IMR-90 (cell line): ENCODE results near the gene GLP2R. TPM values are rescaled to one million over a fixed set of nuclear protein-coding genes. Genes with fewer than 3 reads are reported as not detected.

Source experiments
- ATAC-seq: fragments of 200-7000 bp; cut with Tn5 transposase; 2 replicates; pipeline ENCODE4 v1.9.1; 2020; ENCODE audit warnings: low read depth, mild to moderate bottlenecking, moderate library complexity
- BruUV-seq: library from RNA; stranded (reverse); fragments of 400-500 nt; replicated peaks from 2 replicates; lab custom pipeline; 2021; lab: Mats Ljungman, UMichigan
- CTCF ChIA-PET: fragments of 300-600 bp; formaldehyde crosslinking; extraction: SDS; loops from one replicate; lab custom pipeline; 2021; ENCODE audit warnings: antibody characterized with exemption; lab: Yijun Ruan, JAX
- POLR2A ChIA-PET: fragments of 300-600 bp; sonication (Branson Sonifier 250); formaldehyde crosslinking; loops from one replicate; lab custom pipeline; 2022; ENCODE audit warnings: antibody characterized with exemption; ENCODE audit not compliant: unreplicated experiment; lab: Charles Lee
- DNase-seq: peaks from one replicate; pipeline ENCODE4 v3.0.0; 2013
- H2AFZ ChIP-seq: replicated peaks from 2 replicates; pipeline ENCODE3; 2013; ENCODE audit warnings: low read length, mild to moderate bottlenecking; ENCODE audit not compliant: poor library complexity
- H2AK5ac ChIP-seq: 2 replicates; pipeline ENCODE4 v1.6.1; 2013; ENCODE audit warnings: low read depth, low read length, inconsistent platforms
- H2AK9ac ChIP-seq: replicated peaks from 2 replicates; pipeline ENCODE3; 2013; ENCODE audit warnings: mild to moderate bottlenecking, low read depth, low read length, moderate library complexity; ENCODE audit not compliant: poor library complexity
- H2BK120ac ChIP-seq: 2 replicates; pipeline ENCODE4 v1.6.1; 2013; ENCODE audit warnings: low read depth, low read length, inconsistent platforms
- H2BK15ac ChIP-seq: 3 replicates; pipeline ENCODE4 v1.6.1; 2013; ENCODE audit warnings: low read depth, low read length, inconsistent platforms
- H2BK20ac ChIP-seq: 2 replicates; pipeline ENCODE4 v1.6.1; 2013; ENCODE audit warnings: low read depth, mild to moderate bottlenecking, inconsistent platforms, low read length, moderate library complexity
- H2BK5ac ChIP-seq: 2 replicates; pipeline ENCODE4 v1.6.1; 2013; ENCODE audit warnings: mild to moderate bottlenecking, low read depth, low read length, inconsistent platforms; ENCODE audit not compliant: poor library complexity, severe bottlenecking
- H3K14ac ChIP-seq: replicated peaks from 2 replicates; pipeline ENCODE4 v1.6.1; 2013; ENCODE audit warnings: low read depth, low read length, inconsistent platforms
- H3K18ac ChIP-seq: 2 replicates; pipeline ENCODE4 v1.6.1; 2013; ENCODE audit warnings: low read depth, low read length, control low read depth
- H3K23ac ChIP-seq: 2 replicates; pipeline ENCODE4 v1.6.1; 2013; ENCODE audit warnings: low read depth, low read length, inconsistent platforms
- H3K27ac ChIP-seq: 2 replicates; pipeline ENCODE4 v1.5.1; 2013; ENCODE audit warnings: mild to moderate bottlenecking, control low read depth, low read length; ENCODE audit not compliant: insufficient read depth
- H3K27me3 ChIP-seq: 2 replicates; pipeline ENCODE4 v1.6.1; 2013; ENCODE audit warnings: low read length; ENCODE audit not compliant: control insufficient read depth, insufficient read depth
- H3K36me3 ChIP-seq: 2 replicates; pipeline ENCODE4 v1.6.1; 2013; ENCODE audit warnings: low read length, mixed read lengths; ENCODE audit not compliant: control insufficient read depth, insufficient read depth
- H3K4ac ChIP-seq: 2 replicates; pipeline ENCODE4 v1.6.1; 2013; ENCODE audit warnings: low read depth, low read length, inconsistent platforms
- H3K4me1 ChIP-seq: 2 replicates; pipeline ENCODE4 v1.6.1; 2013; ENCODE audit warnings: low read length, mixed read lengths; ENCODE audit not compliant: control insufficient read depth, insufficient read depth
- H3K4me2 ChIP-seq: 2 replicates; pipeline ENCODE4 v1.6.1; 2013; ENCODE audit warnings: low read depth, mild to moderate bottlenecking, control low read depth, low read length, moderate library complexity
- H3K4me3 ChIP-seq: 2 replicates; pipeline ENCODE4 v1.5.1; 2013; ENCODE audit warnings: low read depth, mild to moderate bottlenecking, control low read depth, low read length, moderate library complexity; ENCODE audit not compliant: insufficient read depth
- H3K56ac ChIP-seq: 2 replicates; pipeline ENCODE4 v1.6.1; 2013; ENCODE audit warnings: low read length, inconsistent platforms; ENCODE audit not compliant: insufficient read depth; ENCODE audit errors: extremely low read depth
- H3K79me1 ChIP-seq, 2 experiments: 2 replicates each; pipeline ENCODE4 v1.6.1; 2013; ENCODE audit warnings: low read length in 2 of 2, inconsistent platforms in 1 of 2, low read depth in 1 of 2
- H3K9ac ChIP-seq: 2 replicates; pipeline ENCODE4 v1.6.1; 2013; ENCODE audit warnings: low read depth, low read length, control low read depth
- H3K9me1 ChIP-seq: 2 replicates; pipeline ENCODE4 v1.6.1; 2013; ENCODE audit warnings: low read length, inconsistent platforms; ENCODE audit not compliant: insufficient read depth
- H3K9me3 ChIP-seq: 2 replicates; pipeline ENCODE4 v1.6.1; 2013; ENCODE audit warnings: low read length; ENCODE audit not compliant: control insufficient read depth, insufficient read depth
- H4K20me1 ChIP-seq: 2 replicates; pipeline ENCODE4 v1.6.1; 2013; ENCODE audit warnings: low read length, inconsistent platforms; ENCODE audit not compliant: insufficient read depth
- H4K5ac ChIP-seq: 2 replicates; pipeline ENCODE4 v1.6.1; 2013; ENCODE audit warnings: mild to moderate bottlenecking, low read depth, low read length, control low read depth
- H4K8ac ChIP-seq, 2 experiments: 2 replicates each; pipeline ENCODE4 v1.6.1; 2013; ENCODE audit warnings: low read depth in 2 of 2, low read length in 2 of 2, control low read depth in 1 of 2, inconsistent platforms in 1 of 2
- H4K91ac ChIP-seq: 2 replicates; pipeline ENCODE4 v1.6.1; 2013; ENCODE audit warnings: low read depth, low read length, inconsistent platforms; ENCODE audit not compliant: insufficient read depth
- BHLHE40 ChIP-seq: fragments of 150-350 bp; IDR thresholded peaks from 2 replicates; pipeline ENCODE4 v1.6.1; 2016; ENCODE audit warnings: mild to moderate bottlenecking, low read depth, low read length
- CEBPB ChIP-seq: IDR thresholded peaks from 2 replicates; pipeline ENCODE4 v1.6.1; 2012; ENCODE audit warnings: low read depth, low read length, improper control_type of control experiment
- CHD1 ChIP-seq: IDR thresholded peaks from 2 replicates; pipeline ENCODE4 v1.6.1; 2012; ENCODE audit warnings: low read depth, low read length, improper control_type of control experiment
- FOS ChIP-seq: fragments of 150-350 bp; IDR thresholded peaks from 2 replicates; pipeline ENCODE4 v1.6.1; 2016; ENCODE audit warnings: low read depth, low read length
- MAFK ChIP-seq: IDR thresholded peaks from 2 replicates; pipeline ENCODE4 v1.6.1; 2012; ENCODE audit warnings: low read depth, low read length, improper control_type of control experiment
- MAZ ChIP-seq: IDR thresholded peaks from 2 replicates; pipeline ENCODE4 v1.6.1; 2012; ENCODE audit warnings: low read depth, mild to moderate bottlenecking, low read length, improper control_type of control experiment, moderate library complexity, borderline replicate concordance
- MXI1 ChIP-seq: IDR thresholded peaks from 2 replicates; pipeline ENCODE4 v1.6.1; 2012; ENCODE audit warnings: low read depth, mild to moderate bottlenecking, low read length, moderate library complexity, borderline replicate concordance
- NFE2L2 ChIP-seq: fragments of 150-350 bp; IDR thresholded peaks from 2 replicates; pipeline ENCODE4 v1.6.1; 2016; ENCODE audit warnings: low read depth, mild to moderate bottlenecking, low read length
- POLR2A ChIP-seq: IDR thresholded peaks from 2 replicates; pipeline ENCODE4 v1.6.1; 2012; ENCODE audit warnings: mild to moderate bottlenecking, low read depth, low read length
- RAD21 ChIP-seq: IDR thresholded peaks from 2 replicates; pipeline ENCODE4 v1.6.1; 2012; ENCODE audit warnings: low read length, improper control_type of control experiment
- RCOR1 ChIP-seq: IDR thresholded peaks from 2 replicates; pipeline ENCODE4 v1.6.1; 2012; ENCODE audit warnings: mild to moderate bottlenecking, low read length, improper control_type of control experiment; ENCODE audit not compliant: insufficient replicate concordance
- RFX5 ChIP-seq: IDR thresholded peaks from 2 replicates; pipeline ENCODE4 v1.8.0; 2012; ENCODE audit warnings: low read depth, mild to moderate bottlenecking, low read length, moderate library complexity
- SMC3 ChIP-seq: fragments of 150-350 bp; IDR thresholded peaks from 2 replicates; pipeline ENCODE4 v1.6.1; 2016; ENCODE audit warnings: low read depth, mild to moderate bottlenecking, antibody characterized with exemption, low read length, moderate library complexity
- USF2 ChIP-seq: fragments of 150-350 bp; IDR thresholded peaks from 2 replicates; pipeline ENCODE4 v1.6.1; 2017; ENCODE audit warnings: mild to moderate bottlenecking, antibody characterized with exemption, low read length, low read depth
- WGBS, 2 experiments: methylation state at CpG; one replicate each; pipeline versions ENCODE4 v1.1.5 to v1.1.7; 2013; ENCODE audit warnings: missing lambda C conversion rate in 2 of 2; ENCODE audit not compliant: insufficient read length in 1 of 2; ENCODE audit errors: extremely low coverage in 2 of 2; 5-methylcytosine and 5-hydroxymethylcytosine counted together
- dilution Hi-C: fragments of 300-500 bp; cut with HindIII; formaldehyde crosslinking; loops from one replicate; pipeline ENCODE4 v1.14.3; 2018; ENCODE audit warnings: low sequenced_read_pairs; ENCODE audit not compliant: unreplicated experiment
- in situ Hi-C: fragments of 300-500 bp; cut with MboI; formaldehyde crosslinking; loops from 3 replicates; pipeline ENCODE4 v1.14.3; 2019; ENCODE audit warnings: low sequenced_read_pairs, inconsistent platforms, mixed read lengths
- intact Hi-C: fragments of 100-400 bp; cut with micrococcal nuclease; formaldehyde crosslinking; loops from 2 replicates; pipeline ENCODE4 v1.10.0; 2022
- polyA plus RNA-seq, 3 experiments: library from polyadenylated mRNA; depleted of rRNA; stranded (reverse); fragments of >200 nt; gene quantifications; 2 replicates each; pipeline ENCODE4 v1.2.3, GENCODE V29; 2012; ENCODE audit warnings: low replicate concordance in 1 of 3
- total RNA-seq: library from RNA; depleted of rRNA; stranded (reverse); fragments of >200 nt; gene quantifications from 2 replicates; pipeline ENCODE4 v1.2.3, GENCODE V29; 2012
- TF ChIP-seq, protein P1 (sequence below): conservative IDR thresholded peaks from 2 replicates; pipeline ENCODE4 v1.5.1; 2012; ENCODE audit warnings: mild to moderate bottlenecking, low read depth, low read length, improper control_type of control experiment

The GLP2R gene
- total and polyA plus RNA-seq, 2 of the 4 experiments (the other 2 are of a cell fraction), result 0.07 TPM; not detected in 1

DNA sequence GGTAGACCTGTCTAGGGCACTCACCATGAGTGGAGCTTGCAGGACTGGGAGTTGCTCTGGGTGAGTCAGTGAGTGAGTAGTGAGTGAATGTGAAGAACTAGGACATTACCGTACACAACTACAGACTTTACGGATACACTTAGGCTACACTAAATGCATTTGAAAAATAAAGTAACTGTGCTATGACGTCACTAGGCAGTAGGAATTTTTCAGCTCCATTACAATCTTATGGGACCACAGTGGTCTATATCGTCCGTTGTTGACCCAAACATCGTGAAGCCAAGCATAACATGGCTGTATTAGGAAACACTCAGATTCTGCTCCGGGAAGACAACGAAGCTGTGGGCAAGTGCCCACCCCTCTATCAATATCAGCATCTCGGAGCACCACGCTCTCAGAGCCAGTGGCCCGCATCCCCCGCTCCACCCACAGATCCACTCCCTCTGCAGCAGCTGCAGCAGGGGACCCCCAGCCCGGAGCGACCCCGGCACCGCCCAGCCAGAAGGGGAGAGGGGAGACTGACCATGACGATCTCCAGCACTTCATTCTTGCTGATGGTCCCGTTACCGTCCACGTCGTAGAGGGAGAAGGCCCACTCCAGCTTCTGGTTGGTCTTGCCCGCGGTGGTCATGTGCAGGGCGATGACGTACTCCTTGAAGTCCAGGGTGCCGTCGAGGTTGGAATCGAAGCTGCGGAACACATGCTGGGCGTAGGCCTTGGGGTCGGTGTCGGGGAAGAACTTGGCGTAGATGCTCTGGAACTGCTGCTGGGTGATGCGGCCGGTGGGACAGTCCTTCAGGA is 78.8 kb downstream of the GLP2R start (continued):
- no peak for TF ChIP-seq RCOR1

- POLR2A ChIA-PET, result no interaction called here
- 90% methylated on average over 2 of the region's 11 CpGs; no CpG with 5 or more reads in 1 of the 2 experiments for WGBS, 2 experiments
- ATAC-seq, result no peak
- TF ChIP-seq RAD21, result no peak
- TF ChIP-seq RCOR1, result no peak
- no peak for TF ChIP-seq CHD1
- TF ChIP-seq MAFK, result no peak
- TF ChIP-seq MAZ, result no peak
- no peak for TF ChIP-seq FOS
- TF ChIP-seq NFE2L2, result no peak
- no peak for TF ChIP-seq RFX5
- TF ChIP-seq, protein P1, sequence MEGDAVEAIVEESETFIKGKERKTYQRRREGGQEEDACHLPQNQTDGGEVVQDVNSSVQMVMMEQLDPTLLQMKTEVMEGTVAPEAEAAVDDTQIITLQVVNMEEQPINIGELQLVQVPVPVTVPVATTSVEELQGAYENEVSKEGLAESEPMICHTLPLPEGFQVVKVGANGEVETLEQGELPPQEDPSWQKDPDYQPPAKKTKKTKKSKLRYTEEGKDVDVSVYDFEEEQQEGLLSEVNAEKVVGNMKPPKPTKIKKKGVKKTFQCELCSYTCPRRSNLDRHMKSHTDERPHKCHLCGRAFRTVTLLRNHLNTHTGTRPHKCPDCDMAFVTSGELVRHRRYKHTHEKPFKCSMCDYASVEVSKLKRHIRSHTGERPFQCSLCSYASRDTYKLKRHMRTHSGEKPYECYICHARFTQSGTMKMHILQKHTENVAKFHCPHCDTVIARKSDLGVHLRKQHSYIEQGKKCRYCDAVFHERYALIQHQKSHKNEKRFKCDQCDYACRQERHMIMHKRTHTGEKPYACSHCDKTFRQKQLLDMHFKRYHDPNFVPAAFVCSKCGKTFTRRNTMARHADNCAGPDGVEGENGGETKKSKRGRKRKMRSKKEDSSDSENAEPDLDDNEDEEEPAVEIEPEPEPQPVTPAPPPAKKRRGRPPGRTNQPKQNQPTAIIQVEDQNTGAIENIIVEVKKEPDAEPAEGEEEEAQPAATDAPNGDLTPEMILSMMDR, result no peak
- TF ChIP-seq MXI1, result no peak
- TF ChIP-seq BHLHE40, result no peak
- no peak for TF ChIP-seq USF2
- no peak for TF ChIP-seq POLR2A
- TF ChIP-seq CEBPB, result no peak
- TF ChIP-seq SMC3, result no peak
Measured at GRCh38 chr17:9905078-9905415, 79.3 kb downstream of the GLP2R start, which contains the start of gene RCVRN. TSS of gene RCVRN (minus strand) at chr17:9905271. CDS start at chr17:9905180, 91 bp downstream.

More at GRCh38 chr17:9905078-9905415, 79.3 kb downstream of the GLP2R start, which contains the start of gene RCVRN:
- in situ Hi-C loops (no loop called here), intact Hi-C loops (no loop called here), dilution Hi-C loops (no loop called here)
- Histone ChIP-seq H3K18ac (no peak within 1 kb of the TSS), H3K4me3 (no peak within 1 kb of the TSS), H3K9me3 (no peaks in the 10 kb centered on the region), H3K4ac (no peak within 1 kb of the TSS; the same call in 1 of the 2 replicates), H3K9ac (no peak within 1 kb of the TSS), H3K9me1 (no peaks in the 10 kb centered on the region; the same call in 1 of the 2 replicates), H2AK9ac (no peak within 1 kb of the TSS), H3K4me2 (no peak within 1 kb of the TSS), H2BK120ac (peak within 1 kb of the TSS; percentile 12; the same call in 1 of the 2 replicates), H3K23ac (no peak within 1 kb of the TSS), H3K14ac (no peak within 1 kb of the TSS), H2AFZ (peak within 1 kb of the TSS; percentile 0), H4K8ac (no peak within 1 kb of the TSS), H2BK20ac (no peak within 1 kb of the TSS), H4K91ac (no peak within 1 kb of the TSS), H3K36me3 (no peaks in the 10 kb centered on the region), H3K4me1 (peaks cover 27% of the 10 kb centered on the region), H2AK5ac (no peak within 1 kb of the TSS), H3K79me1 (no peaks in the 10 kb centered on the region), H4K5ac (no peak within 1 kb of the TSS), H2BK15ac (no peak within 1 kb of the TSS), H4K20me1 (no peaks in the 10 kb centered on the region), H3K56ac (no peak within 1 kb of the TSS), H2BK5ac (no peak within 1 kb of the TSS), H3K27ac (no peak within 1 kb of the TSS), H3K27me3 (no peaks in the 10 kb centered on the region)
- no peak for DNase-seq
- CTCF ChIA-PET, result interaction anchor here (0.8 to 1.0 kb wide), 2 partner anchors 15 to 328 kb away, joined by 3 to 4 read pairs; no protein-coding TSS in a partner anchor
- no TSS peak for BruUV-seq
